Left lung (tissue), 10 donors: ENCODE data around the gene KCNA5. TPM values are rescaled to one million over a fixed set of nuclear protein-coding genes. Genes with fewer than 3 reads are reported as not detected.

Experiments
- ATAC-seq: fragments of 200-7000 bp; cut with Tn5 transposase; one replicate; pipeline ENCODE4 v1.9.1; 2020; ENCODE audit warnings: moderate library complexity
- DNase-seq, 4 donors: peaks; one replicate each; pipeline ENCODE4 v3.0.0-alpha.2; 2013 to 2020
- H3K27ac ChIP-seq, 2 donors: fragments of 200-600 bp; sonication (generic) in 1 of 2; one replicate each; pipeline versions ENCODE4 v1.5.0 to v1.8.0; 2020 to 2021
- H3K27me3 ChIP-seq, 2 donors: fragments of 200-600 bp; sonication (generic) in 1 of 2; one replicate each; pipeline versions ENCODE4 v1.5.0 to v1.8.0; 2020 to 2021
- H3K36me3 ChIP-seq, 2 donors: fragments of 200-600 bp; sonication (generic) in 1 of 2; one replicate each; pipeline versions ENCODE4 v1.5.0 to v1.8.0; 2020 to 2021
- H3K4me1 ChIP-seq, 2 donors: fragments of 200-600 bp; one replicate each; pipeline ENCODE4 v1.8.0; 2021
- H3K4me3 ChIP-seq, 2 donors: fragments of 200-600 bp; sonication (generic) in 1 of 2; one replicate each; pipeline versions ENCODE4 v1.5.0 to v1.8.0; 2020 to 2021; ENCODE audit warnings: mild to moderate bottlenecking in 1 of 2
- H3K9me3 ChIP-seq, 2 donors: fragments of 200-600 bp; sonication (generic) in 1 of 2; one replicate each; pipeline versions ENCODE4 v1.5.0 to v1.8.0; 2020 to 2021
- intact Hi-C, 2 donors: fragments of 100-400 bp; cut with DNase I; formaldehyde crosslinking; loops; one replicate each; pipeline versions ENCODE4 v1.11.2 to v1.14.2; 2022
- polyA plus RNA-seq, 6 donors: library from polyadenylated mRNA; unstranded; fragments of 120-200 nt; gene quantifications; one replicate each; pipeline ENCODE4 v1.2.1, GENCODE V29; 2013; ENCODE audit not compliant: insufficient read length in 6 of 6
- total RNA-seq, 2 donors: library from RNA; stranded (reverse); fragmentation: NEBNext Ultra II Directional; extraction: Animal tissue kit (Norgen Biotek cat#: 25700); gene quantifications; one replicate each; pipeline ENCODE4 v1.2.1, GENCODE V29; 2021
- TF ChIP-seq, protein P1 (sequence below), 2 donors: fragments of 200-600 bp; sonication (generic) in 1 of 2; IDR thresholded peaks; one replicate each; pipeline versions ENCODE4 v1.5.0 to v1.8.0; 2021; ENCODE audit warnings: antibody characterized with exemption in 2 of 2
- donor health status: DM: no; HTN: yes; CAD: no.
- donor health status: DM: no; HTN: no; CAD: no.

The KCNA5 gene
- total and polyA plus RNA-seq, 8 donors: 0.50 to 1.8 (median 1.1) TPM

DNA sequence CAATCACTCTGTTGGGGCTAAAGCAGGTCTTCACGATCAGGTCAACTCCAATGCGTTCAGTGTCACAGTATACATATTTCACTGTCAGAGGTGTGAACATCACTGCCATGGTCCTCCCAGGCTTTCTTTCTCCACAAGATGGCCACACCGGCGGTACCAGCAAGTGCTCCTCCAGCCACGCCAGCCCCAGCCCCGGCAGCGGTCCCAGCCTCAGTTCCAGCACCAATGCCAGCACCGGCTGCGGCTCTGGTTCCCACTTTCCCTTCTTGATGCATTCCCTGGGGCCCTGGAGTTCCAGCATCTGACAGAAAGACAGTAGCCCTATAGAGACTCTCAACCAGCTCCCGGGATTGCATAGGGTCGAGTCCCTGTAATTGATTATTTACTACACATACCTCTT lies 10.9 kb upstream of the KCNA5 start:
- no peaks in the 10 kb centered on the region for H3K36me3 ChIP-seq
- no peak for DNase-seq
- H3K27ac ChIP-seq: no peak overlapping the region
- no peaks in the 10 kb centered on the region for H3K4me1 ChIP-seq
- no peak for ATAC-seq
- no peak overlapping the region for H3K4me3 ChIP-seq
- H3K9me3 ChIP-seq: no peaks in the 10 kb centered on the region
- H3K27me3 ChIP-seq: peaks cover 0 to under 1% of the 10 kb centered on the region in 2 donors
- intact Hi-C loops: no loop called here
- TF ChIP-seq, protein P1, sequence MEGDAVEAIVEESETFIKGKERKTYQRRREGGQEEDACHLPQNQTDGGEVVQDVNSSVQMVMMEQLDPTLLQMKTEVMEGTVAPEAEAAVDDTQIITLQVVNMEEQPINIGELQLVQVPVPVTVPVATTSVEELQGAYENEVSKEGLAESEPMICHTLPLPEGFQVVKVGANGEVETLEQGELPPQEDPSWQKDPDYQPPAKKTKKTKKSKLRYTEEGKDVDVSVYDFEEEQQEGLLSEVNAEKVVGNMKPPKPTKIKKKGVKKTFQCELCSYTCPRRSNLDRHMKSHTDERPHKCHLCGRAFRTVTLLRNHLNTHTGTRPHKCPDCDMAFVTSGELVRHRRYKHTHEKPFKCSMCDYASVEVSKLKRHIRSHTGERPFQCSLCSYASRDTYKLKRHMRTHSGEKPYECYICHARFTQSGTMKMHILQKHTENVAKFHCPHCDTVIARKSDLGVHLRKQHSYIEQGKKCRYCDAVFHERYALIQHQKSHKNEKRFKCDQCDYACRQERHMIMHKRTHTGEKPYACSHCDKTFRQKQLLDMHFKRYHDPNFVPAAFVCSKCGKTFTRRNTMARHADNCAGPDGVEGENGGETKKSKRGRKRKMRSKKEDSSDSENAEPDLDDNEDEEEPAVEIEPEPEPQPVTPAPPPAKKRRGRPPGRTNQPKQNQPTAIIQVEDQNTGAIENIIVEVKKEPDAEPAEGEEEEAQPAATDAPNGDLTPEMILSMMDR (IDR thresholded peaks at IDR 0.05): no peak

DNA sequence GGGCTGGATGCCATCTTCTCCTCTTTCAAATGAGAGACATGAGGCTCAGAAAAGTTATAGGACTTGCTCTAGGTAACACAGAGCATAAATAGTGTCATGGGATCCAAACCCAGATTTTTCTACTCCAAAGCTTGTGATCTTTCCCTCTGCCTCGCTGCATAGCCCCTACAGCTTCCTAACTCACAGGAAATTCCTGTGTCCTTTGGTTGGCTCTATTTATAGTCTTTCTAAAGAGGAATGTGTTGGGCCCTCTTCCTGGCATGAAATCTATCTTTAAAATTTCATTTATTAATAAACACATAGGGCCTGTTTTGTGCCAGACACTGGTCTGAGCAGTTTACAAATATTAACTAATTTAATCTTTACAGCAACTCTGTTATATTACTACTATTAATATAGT lies 9.8 kb upstream of the KCNA5 start:
- intact Hi-C loops: no loop called here
- TF ChIP-seq, protein P1 (IDR thresholded peaks at IDR 0.05): no peak
- no peaks in the 10 kb centered on the region for H3K36me3 ChIP-seq
- H3K27me3 ChIP-seq: no peaks in the 10 kb centered on the region
- H3K9me3 ChIP-seq: no peaks in the 10 kb centered on the region
- no peak overlapping the region for H3K27ac ChIP-seq
- no peak for DNase-seq
- no peak for ATAC-seq
- H3K4me3 ChIP-seq: no peak overlapping the region
- no peaks in the 10 kb centered on the region for H3K4me1 ChIP-seq

DNA sequence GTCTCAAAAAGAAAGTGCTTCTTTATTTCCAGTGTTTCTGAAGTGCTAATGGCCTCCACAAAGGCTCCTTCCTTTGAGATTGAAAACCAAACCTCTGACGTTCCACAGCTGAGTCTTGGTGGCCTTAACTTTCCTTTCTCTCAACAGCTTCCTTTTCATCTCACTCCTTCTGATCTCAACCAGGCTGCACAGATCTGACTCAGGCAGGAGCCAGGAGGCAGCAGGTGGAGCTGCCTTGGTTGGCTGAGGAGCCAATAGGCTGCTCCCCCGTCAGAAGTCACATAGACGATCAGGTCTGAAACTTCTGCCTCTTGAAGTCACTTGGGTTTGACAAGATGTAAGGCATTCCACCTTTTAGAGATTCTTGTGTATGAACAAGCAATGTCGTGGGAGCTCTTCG lies 9.1 kb upstream of the KCNA5 start:
- TF ChIP-seq, protein P1 (IDR thresholded peaks at IDR 0.05): no peak
- Histone ChIP-seq H3K4me3 (no peak overlapping the region), H3K27ac (no peak overlapping the region), H3K9me3 (no peaks in the 10 kb centered on the region), H3K27me3 (no peaks in the 10 kb centered on the region), H3K4me1 (no peaks in the 10 kb centered on the region), H3K36me3 (no peaks in the 10 kb centered on the region)
- no peak for DNase-seq
- ATAC-seq: peak; percentile 74
- intact Hi-C loops: no loop called here

DNA sequence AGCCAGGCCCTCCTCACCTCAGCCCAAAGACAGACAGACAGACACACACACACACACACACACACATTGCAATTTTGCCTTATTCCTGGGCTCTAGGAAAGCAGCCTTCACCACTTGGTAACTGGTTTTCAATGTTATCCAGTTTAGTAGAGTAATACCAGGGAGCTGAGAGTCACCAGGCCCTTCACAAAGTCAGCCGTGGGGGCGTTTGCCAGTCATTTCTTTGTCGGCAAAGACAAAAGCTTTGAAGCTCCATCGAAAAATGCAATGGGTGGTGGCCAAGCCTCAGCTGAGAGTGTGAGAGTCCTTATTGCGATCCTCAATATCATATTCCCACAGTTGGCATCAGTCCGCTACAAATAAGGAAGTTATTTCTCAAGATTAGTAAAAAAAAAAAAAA lies 8.1 kb upstream of the KCNA5 start:
- Histone ChIP-seq H3K9me3 (no peaks in the 10 kb centered on the region), H3K27ac (no peak overlapping the region), H3K4me3 (no peak overlapping the region), H3K27me3 (peaks cover 0 to 10% of the 10 kb centered on the region in 2 donors), H3K4me1 (no peaks in the 10 kb centered on the region), H3K36me3 (no peaks in the 10 kb centered on the region)
- ATAC-seq: no peak
- TF ChIP-seq, protein P1 (IDR thresholded peaks at IDR 0.05): no peak
- no peak for DNase-seq
- intact Hi-C loops: no loop called here

DNA sequence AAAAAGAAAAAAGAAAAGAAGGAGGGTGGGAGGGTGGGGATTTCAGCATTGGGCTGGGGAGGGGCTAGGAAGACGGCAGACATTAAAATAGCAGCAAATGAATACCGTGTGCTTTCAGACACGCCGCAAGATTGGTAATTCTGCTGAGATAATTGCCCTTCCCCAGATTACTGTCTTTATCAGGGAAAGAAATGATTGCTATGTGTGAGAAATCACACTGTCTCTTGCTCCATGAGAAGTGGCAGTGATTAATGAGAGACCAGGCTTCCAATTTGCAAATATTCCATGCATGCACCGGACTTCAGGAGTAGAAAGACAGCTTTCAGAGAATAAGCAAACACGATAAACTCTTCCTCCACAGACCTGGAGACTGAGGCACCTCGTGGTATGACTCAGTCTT lies 7.6 kb upstream of the KCNA5 start:
- Histone ChIP-seq H3K36me3 (no peaks in the 10 kb centered on the region), H3K9me3 (no peaks in the 10 kb centered on the region), H3K4me3 (no peak overlapping the region), H3K27me3 (peaks cover 2 to 14% of the 10 kb centered on the region in 2 donors), H3K27ac (no peak overlapping the region), H3K4me1 (no peaks in the 10 kb centered on the region)
- TF ChIP-seq, protein P1 (IDR thresholded peaks at IDR 0.05): no peak
- DNase-seq (no peak), ATAC-seq (no peak)
- intact Hi-C loops: no loop called here
